ENCODE data around the gene WDR4. TPM values are rescaled to one million over a fixed set of nuclear protein-coding genes. Genes with fewer than 3 reads are reported as not detected.
"Not testable (repeated sequence)": the region's sequence is repeated elsewhere in the genome, so short reads cannot be mapped to it uniquely, and the experiment has no call there.

Gene WDR4
- total RNA-seq, 4 donors from 2014 or later = 6.6 to 22.7 (median 10.3) TPM

DNA sequence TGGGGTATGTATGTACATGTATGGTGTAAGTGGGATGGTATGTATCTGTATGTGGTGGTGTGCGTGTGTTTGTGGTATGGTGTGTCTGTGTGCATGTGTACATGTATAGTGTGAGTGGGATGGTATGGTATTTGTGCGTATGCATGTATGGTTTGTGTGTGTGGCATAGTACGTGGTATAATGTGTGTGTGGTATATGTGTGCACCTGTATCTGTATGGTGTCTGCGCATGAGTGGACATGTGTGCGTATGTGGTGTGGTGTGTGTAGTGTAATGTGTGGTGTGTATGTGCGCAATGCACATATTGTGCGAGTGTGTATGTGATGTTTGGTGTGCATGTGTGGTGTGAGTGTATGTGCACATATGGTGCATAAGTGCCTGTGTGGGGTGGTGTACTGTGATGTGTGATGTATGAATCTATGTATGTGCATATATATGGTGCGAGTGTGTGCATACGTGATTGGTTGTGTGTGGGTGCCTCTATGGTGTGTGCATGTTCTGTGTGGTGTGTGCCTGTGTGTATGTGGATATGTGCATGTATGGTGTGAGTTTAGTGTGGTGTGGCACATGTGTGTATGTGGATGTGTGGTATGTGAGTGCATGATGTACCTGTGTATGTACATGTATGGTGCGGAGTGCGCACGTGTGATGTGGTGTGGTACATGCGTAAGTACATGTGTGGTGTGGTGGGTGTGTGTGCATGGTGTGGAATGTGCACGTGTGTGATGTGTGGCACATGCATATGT lies 38.8 kb downstream of the WDR4 start:
- 96% methylated on average over 8 to 14 of the region's 14 CpGs for WGBS, 2 donors (ENCODE audit: low coverage in 1 of 2)
- Histone ChIP-seq H3K27ac (no peak overlapping the region), H3K4me3 (no peak overlapping the region), H3K27me3 (no peaks in the 10 kb centered on the region), H3K9me3 (no peaks in the 10 kb centered on the region), H3K4me1 (no peaks in the 10 kb centered on the region), H3K36me3 (peaks cover 0 to 4% (median 2%) of the 10 kb centered on the region in 4 donors)
- TF ChIP-seq, protein P1, sequence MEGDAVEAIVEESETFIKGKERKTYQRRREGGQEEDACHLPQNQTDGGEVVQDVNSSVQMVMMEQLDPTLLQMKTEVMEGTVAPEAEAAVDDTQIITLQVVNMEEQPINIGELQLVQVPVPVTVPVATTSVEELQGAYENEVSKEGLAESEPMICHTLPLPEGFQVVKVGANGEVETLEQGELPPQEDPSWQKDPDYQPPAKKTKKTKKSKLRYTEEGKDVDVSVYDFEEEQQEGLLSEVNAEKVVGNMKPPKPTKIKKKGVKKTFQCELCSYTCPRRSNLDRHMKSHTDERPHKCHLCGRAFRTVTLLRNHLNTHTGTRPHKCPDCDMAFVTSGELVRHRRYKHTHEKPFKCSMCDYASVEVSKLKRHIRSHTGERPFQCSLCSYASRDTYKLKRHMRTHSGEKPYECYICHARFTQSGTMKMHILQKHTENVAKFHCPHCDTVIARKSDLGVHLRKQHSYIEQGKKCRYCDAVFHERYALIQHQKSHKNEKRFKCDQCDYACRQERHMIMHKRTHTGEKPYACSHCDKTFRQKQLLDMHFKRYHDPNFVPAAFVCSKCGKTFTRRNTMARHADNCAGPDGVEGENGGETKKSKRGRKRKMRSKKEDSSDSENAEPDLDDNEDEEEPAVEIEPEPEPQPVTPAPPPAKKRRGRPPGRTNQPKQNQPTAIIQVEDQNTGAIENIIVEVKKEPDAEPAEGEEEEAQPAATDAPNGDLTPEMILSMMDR (IDR thresholded peaks at IDR 0.05) = no peak
- TF ChIP-seq EP300 (IDR thresholded peaks at IDR 0.05; ENCODE audit: low read depth) = no peak
- TF ChIP-seq POLR2A (IDR thresholded peaks at IDR 0.05) = no peak
- TF ChIP-seq POLR2AphosphoS5 (IDR thresholded peaks at IDR 0.05) = no peak
- in situ Hi-C loops (cut with MboI; ENCODE audit: low pct_ligation_motif_present in 1 of 4, low pct_unique_long_range_greater_than_20kb in 1 of 4, low sequenced_read_pairs in 3 of 4) (no loop called here), intact Hi-C loops (cut with DNase I; ENCODE audit: low total_unique reads) (no loop called here)
- no peak for DNase-seq

DNA sequence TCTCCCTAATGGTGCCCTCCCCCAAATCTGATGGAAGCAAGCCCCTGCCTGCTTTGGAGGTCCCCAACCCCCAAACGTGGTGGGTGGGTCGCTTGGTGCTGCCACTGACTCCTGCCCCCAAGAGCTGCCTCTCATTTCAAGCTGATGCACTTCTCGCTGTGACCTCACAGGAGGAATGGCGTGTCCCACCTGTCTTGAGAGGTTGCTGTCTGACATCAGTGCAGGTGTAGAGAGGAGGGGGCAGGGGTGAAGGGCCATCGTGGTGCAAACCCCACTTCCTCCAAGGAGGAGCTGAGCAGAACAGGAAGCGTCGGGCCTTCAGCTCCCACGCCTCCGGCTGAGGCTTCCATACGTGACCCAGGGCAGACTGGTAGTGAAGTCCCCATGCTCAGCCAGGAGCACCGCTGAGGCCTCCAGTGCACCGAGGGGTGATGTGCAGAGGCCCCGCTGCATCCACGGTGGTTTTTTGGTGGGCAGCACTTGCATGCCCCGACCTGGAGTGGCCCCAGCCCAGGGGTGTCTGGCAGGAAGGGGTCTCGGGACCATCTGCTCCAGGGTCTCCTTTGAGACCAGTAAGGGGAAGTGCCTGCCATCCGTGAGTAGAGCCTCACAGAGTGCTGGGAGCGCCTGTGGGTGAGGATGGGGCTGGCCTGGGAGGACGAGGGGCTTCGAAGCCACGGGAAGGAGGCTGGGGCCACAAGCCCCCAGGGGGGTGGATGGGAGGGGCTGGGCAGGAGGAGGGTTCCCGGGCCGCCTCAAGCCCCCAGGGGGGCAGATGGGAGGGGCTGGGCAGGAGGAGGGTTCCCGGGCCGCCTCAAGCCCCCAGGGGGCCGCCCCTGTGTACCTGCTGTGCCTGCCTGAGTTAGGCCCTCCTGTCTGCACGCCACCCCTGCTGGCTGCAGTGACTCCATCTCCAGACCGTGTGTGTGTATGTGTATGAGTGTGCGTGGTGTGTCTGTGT lies 39.8 kb downstream of the WDR4 start:
- WGBS, 2 donors (ENCODE audit: low coverage in 1 of 2) = 85% methylated on average over 23 of the region's 29 CpGs; no CpG with 5 or more reads in 1 of the 2 donors
- Histone ChIP-seq H3K27ac (no peak overlapping the region), H3K4me3 (no peak overlapping the region), H3K4me1 (no peaks in the 10 kb centered on the region), H3K36me3 (peaks cover 0 to 4% (median 0%) of the 10 kb centered on the region in 4 donors), H3K27me3 (no peaks in the 10 kb centered on the region), H3K9me3 (no peaks in the 10 kb centered on the region)
- DNase-seq = no peak
- intact Hi-C loops (cut with DNase I; ENCODE audit: low total_unique reads) = no loop called here
- in situ Hi-C loops (cut with MboI; ENCODE audit: low pct_ligation_motif_present in 1 of 4, low pct_unique_long_range_greater_than_20kb in 1 of 4, low sequenced_read_pairs in 3 of 4) = no loop called here
- no peak for TF ChIP-seq EP300 (IDR thresholded peaks at IDR 0.05; ENCODE audit: low read depth)
- no peak for TF ChIP-seq POLR2AphosphoS5 (IDR thresholded peaks at IDR 0.05)
- no peak for TF ChIP-seq POLR2A (IDR thresholded peaks at IDR 0.05)
- TF ChIP-seq, protein P1 (IDR thresholded peaks at IDR 0.05) = no peak

- H3K9me3 ChIP-seq; H3K27me3 ChIP-seq; H3K36me3 ChIP-seq; intact Hi-C loops (cut with DNase I; ENCODE audit: low total_unique reads); H3K27ac ChIP-seq; in situ Hi-C loops (cut with MboI; ENCODE audit: low pct_ligation_motif_present in 1 of 4, low pct_unique_long_range_greater_than_20kb in 1 of 4, low sequenced_read_pairs in 3 of 4); H3K4me3 ChIP-seq; DNase-seq; H3K4me1 ChIP-seq: not testable (repeated sequence)
- 64% methylated on average over 8 of the region's 8 CpGs; no CpG with 5 or more reads in 1 of the 2 donors for WGBS, 2 donors (ENCODE audit: low coverage in 1 of 2)
Measured at GRCh38 chr21:42838212-42838690, 41.1 kb downstream of the WDR4 start.

DNA sequence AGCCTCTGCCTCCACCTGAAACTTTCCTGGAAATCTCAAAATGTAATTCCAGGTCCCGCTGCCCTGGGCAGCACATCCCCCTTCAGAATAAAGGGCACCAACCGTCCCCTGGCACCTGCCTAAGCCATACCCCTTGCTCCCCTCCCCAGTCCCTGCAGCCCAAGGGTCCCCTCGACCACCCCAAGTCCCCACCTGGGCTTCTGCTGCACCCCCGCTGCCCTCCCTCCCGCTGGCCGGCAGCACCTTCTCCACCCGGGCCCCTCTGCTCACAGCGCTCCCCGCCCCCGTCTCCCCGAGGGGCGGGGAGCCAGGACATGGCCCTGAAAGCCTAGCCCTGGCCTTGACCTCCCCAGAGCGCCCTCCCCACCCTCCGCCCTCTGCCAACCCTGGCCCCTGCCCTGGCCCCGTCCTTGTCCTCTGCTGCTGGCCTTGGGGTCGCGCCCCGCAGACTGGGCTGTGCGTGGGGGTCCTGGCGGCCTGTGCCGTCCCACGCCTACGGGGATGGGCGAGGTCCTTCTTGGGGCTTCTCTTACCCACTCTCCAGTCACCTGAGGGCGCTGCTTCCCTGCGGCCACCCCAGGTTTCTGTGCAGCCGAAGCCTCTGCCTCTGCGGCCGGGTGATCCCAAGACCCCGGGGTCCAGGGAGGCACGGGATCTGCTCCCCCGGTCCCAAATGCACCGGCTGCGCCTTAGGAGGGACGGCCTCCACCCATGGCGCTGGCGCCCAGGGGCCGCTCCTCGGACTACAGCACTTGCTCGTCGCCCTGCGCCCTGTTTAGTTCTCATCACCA lies 41.7 kb downstream of the WDR4 start:
- H3K4me1 ChIP-seq = peaks cover 0 to 5% (median 2%) of the 10 kb centered on the region in 4 donors
- 35 to 73% methylated on average over 7 to 41 of the region's 42 CpGs for WGBS, 2 donors (ENCODE audit: low coverage in 1 of 2)
- no peak overlapping the region for H3K4me3 ChIP-seq
- H3K27ac ChIP-seq = no peak overlapping the region
- no peaks in the 10 kb centered on the region for H3K9me3 ChIP-seq
- intact Hi-C loops (cut with DNase I; ENCODE audit: low total_unique reads) (no loop called here), in situ Hi-C loops (cut with MboI; ENCODE audit: low pct_ligation_motif_present in 1 of 4, low pct_unique_long_range_greater_than_20kb in 1 of 4, low sequenced_read_pairs in 3 of 4) (no loop called here)
- H3K27me3 ChIP-seq = peaks cover 1% of the 10 kb centered on the region
- peaks cover 0 to 4% (median 0%) of the 10 kb centered on the region in 4 donors for H3K36me3 ChIP-seq
- TF ChIP-seq, protein P1 (IDR thresholded peaks at IDR 0.05) = no peak
- TF ChIP-seq EP300 (IDR thresholded peaks at IDR 0.05; ENCODE audit: low read depth) (no peak), POLR2AphosphoS5 (IDR thresholded peaks at IDR 0.05) (no peak), POLR2A (IDR thresholded peaks at IDR 0.05) (no peak)
- DNase-seq = no peak

All from transverse colon (tissue), 4 donors.